WI38 (cell line): Measurements from ENCODE around the gene RAPGEF5.

Experiments used
- H3K4me3 ChIP-seq: 2 replicates; pipeline ENCODE4 v1.5.1; 2011; ENCODE audit warnings: low read depth, mild to moderate bottlenecking, control low read depth, low read length
- CTCF ChIP-seq: IDR thresholded peaks from 2 replicates; pipeline ENCODE4 v1.5.1; 2012; ENCODE audit warnings: low read depth, mild to moderate bottlenecking, control low read depth, low read length

The RAPGEF5 gene

GRCh38 chr7:22296265-22296566, 60.7 kb downstream of the RAPGEF5 start:
- H3K4me3 ChIP-seq = no peak overlapping the region
- no peak for TF ChIP-seq CTCF

GRCh38 chr7:22295402-22296264, 61.3 kb downstream of the RAPGEF5 start:
- no peak overlapping the region for H3K4me3 ChIP-seq
- TF ChIP-seq CTCF = no peak

DNA sequence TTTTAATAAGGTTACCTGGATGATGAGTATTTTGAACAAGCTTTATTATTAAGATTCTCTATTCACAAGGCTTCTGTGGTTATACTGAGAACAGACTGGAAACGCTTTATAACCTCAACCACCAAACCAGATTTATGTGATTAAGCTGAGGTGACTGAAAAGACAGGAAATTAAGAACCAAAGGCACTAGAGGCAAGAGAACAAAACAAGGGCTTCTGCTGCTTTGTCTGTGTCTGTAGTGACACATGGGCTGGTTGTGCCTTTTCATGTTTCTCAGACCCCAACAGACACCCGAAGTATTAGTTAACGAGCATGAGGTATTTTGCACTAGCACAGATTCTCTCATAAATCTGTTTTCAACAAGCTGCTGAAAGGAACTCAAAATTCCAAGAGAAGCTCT, 64.4 kb downstream of the RAPGEF5 start:
- TF ChIP-seq CTCF = no peak

GRCh38 chr7:22291977-22292376, 65.0 kb downstream of the RAPGEF5 start:
- no peak for TF ChIP-seq CTCF
- no peak overlapping the region for H3K4me3 ChIP-seq

More for the DNA sequence above, 64.4 kb downstream of the RAPGEF5 start:
- no peak overlapping the region for H3K4me3 ChIP-seq

DNA sequence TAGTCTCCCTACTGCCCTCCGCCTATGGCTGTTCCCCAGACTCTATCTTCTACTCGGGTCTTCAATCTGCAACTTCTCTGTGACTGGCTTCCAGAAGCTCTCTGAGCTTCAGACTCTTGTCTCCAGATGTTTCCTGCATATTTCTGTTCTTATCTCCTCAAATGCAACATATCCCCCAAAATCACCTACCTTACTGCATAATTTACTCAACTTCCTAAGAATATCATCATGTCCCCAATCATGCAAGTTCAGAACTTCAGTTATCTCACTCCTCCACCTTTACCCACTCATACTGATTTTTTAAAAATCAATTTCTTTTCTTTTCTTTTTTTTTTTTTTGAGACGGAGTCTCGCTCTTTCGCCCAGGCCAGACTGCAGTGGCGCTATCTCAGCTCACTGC, 68.8 kb downstream of the RAPGEF5 start:
- H3K4me3 ChIP-seq = no peak overlapping the region
- no peak for TF ChIP-seq CTCF

GRCh38 chr7:22287412-22287811, 69.5 kb downstream of the RAPGEF5 start:
- TF ChIP-seq CTCF = no peak
- no peak overlapping the region for H3K4me3 ChIP-seq

DNA sequence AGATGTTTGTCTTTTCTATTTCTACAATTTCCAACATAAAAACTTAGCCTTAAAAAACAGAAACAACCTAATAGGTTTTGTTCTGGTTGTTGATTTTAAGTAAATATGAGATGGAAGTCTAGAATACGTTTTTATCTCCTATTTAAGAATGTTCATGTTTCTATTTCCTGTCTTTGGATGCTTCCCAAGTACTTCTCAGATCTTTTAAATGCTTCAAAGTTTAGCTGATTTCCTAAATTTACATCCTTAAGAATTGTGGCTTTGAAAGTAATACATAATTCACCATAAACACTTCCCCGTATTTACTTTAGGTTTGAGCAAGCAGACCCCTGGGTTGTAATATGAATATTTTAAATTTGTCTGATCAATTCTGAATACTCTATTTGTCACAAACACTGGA, 70.5 kb downstream of the RAPGEF5 start:
- H3K4me3 ChIP-seq = no peak overlapping the region
- TF ChIP-seq CTCF = no peak
